GM12873 (cell line): ENCODE results near the gene APMAP.

Experiments used
- CTCF ChIP-seq: IDR thresholded peaks from 2 replicates; pipeline ENCODE4 v1.5.1; 2012; ENCODE audit warnings: low read depth, mild to moderate bottlenecking, moderate library complexity, low read length, control low read depth; ENCODE audit not compliant: insufficient read depth; ENCODE audit errors: missing control alignments

The APMAP gene

DNA sequence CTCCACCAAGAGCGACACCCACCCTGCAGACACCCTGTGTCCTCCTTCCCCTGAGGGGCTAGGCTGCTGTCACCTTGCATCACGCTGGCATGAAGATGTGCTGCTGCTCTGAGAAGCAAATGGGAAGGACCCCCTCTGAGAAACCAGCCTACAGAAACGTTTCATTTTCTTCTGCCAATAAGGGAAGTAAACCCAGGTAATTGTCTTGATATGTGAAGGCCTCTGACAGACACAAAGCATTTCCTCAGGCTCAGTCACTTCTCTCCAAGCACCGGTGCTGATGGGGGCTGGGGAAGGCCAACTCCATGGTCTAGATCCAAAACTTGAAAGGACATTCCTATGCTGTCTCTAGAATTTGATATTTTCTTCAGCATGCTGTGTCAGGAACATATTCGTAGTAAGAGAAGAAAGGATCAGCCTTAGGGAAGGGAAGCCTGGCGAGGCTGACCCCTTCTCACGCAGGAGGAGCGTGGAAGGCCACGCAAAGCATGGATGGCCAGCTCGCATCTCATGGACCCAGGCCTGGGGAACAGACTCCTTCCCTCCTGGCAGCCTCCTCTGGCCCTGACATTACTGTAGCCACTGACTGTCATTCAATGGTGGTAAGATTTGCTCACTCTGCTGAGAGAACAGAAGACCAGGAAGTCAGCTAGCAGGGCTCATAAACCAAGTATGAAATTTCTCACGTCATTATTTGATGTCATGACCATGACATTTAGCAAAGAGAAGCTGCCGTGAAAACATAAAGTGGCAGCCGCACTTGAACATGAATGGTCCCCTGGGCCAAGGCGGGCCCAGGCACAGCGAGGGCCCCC lies 44.9 kb upstream of the APMAP start:
- TF ChIP-seq CTCF, result no peak

DNA sequence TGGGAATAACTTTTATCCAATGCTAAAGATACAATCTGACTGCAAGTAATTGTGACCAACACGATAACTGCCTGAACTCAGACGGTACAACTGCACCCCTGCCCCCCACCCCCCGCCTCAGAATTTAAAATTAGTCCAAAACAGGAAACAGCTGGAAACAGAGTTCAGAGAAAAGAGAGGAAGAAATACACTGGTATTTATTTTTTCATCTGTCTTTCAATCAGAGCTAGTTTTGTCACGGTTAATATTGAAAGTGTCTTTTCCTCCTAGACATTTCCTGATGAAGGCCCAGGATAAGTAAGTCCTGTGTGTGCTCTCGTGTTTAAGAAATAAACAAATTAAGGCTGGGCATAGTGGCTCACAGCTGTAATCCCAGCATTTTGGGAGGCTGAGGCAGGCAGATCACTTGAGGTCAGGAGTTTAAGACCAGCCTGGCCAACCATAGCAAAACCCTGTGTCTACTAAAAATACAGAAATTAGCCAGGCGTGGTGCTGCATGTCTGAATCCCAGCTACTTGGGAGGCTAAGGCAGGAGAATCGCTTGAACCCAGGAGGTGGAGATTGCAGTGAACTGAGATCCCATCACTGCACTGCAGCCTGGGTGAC lies 43.9 kb upstream of the APMAP start:
- no peak for TF ChIP-seq CTCF

GRCh38 chr20:25035921-25036320 lies 43.4 kb upstream of the APMAP start:
- no peak for TF ChIP-seq CTCF

GRCh38 chr20:25033924-25034300 lies 41.4 kb upstream of the APMAP start:
- TF ChIP-seq CTCF, result no peak

- no peak for TF ChIP-seq CTCF
Observed at GRCh38 chr20:25033265-25033923, 40.8 kb upstream of the APMAP start.

DNA sequence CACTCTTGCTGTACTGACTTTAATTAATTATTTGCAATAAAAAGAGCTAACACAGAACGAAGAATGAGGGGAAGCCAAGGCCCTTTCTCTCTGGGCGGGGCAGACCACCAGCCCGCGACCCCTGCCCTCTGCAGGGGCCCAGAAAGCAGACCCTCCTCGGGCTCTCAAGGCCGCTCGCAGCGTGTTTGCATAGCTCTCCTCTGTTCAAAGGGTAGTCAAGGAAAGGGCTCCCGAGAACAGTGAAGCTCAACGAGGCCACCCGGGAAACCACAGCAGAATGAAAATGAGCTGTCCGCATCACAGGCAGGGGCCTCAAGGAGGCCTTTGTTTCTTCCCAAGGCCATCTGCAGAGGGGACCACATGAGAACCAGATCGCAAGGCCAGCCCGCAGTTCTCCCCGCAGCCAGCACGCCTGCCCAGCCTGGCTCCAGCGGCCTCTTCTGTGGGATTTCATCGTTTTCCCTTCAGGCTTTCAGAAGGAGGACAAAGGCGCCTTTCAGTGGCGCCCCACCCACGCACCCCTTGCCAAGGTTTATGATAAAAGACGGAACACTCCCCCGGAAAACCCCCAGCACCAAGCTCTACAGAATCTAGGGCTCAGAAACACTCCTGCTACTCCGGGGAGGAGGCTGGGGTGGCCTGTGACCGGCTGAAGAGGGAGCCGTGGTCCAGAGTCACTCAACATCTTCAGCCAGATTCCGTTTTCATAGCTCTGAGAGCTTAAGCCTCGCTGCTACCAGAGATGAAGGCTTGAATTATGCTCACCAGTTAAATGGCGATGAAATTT lies 40.1 kb upstream of the APMAP start:
- TF ChIP-seq CTCF, result no peak
